Measurements from ENCODE around the gene GNPTG. TPM values are rescaled to one million over a fixed set of nuclear protein-coding genes. Genes with fewer than 3 reads are reported as not detected.

GNPTG gene
- total RNA-seq, 1 donor from 2014 or later = 30.0 TPM

DNA sequence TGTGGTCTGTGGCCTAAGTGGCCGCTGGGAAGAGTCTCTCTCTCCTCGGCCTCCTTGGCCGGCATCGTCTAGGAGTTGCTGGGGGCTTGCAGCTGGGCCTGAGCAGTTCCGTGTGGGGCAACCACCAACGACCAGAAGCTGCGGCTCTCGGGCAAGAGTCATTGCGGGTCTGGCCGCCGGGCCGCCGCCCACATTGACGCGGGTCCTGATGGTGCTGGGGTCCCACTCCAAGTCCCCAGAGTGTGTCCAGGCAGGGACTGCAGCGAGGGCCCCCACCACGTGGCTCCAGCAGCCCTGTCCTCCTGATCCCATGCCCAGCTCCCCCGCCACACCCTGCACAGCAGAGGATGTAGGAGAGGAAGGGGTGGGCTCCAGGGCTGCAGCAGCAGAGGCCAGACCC is 31.8 kb downstream of the GNPTG start:
- no peaks in the 10 kb centered on the region for H3K36me3 ChIP-seq (ENCODE audit: control insufficient read depth, insufficient read depth, low read length)
- DNase-seq (ENCODE audit: low read depth) (no peak), FAIRE-seq (no peak)
- no peak for TF ChIP-seq CTCF (IDR thresholded peaks at IDR 0.05; ENCODE audit: insufficient read depth, low read length, severe bottlenecking)
- no peaks in the 10 kb centered on the region for H3K27me3 ChIP-seq (ENCODE audit: control insufficient read depth, insufficient read depth, low read length)
- H3K4me3 ChIP-seq (ENCODE audit: low read depth, low read length) = no peak overlapping the region

DNA sequence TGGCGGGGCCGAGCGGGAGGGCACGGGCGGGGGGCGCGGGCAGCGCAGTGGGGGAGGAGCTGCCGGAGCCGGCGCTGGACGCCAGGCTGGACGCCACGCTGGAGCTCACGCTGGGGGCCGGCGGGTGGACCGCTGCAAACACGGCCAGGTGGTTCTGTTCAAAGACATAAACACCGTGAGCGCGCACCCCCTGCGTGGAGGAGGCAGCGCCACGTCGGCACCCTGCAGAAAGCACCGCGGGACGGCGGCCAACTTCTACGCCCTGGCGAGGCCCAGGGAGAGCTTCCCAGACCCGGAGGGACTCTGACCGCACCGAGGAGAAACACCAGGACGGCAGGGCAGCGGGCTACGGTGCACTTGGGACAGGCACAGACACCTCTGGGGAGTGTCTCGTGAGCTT is 33.5 kb downstream of the GNPTG start:
- Histone ChIP-seq H3K4me3 (ENCODE audit: low read depth, low read length) (no peak overlapping the region), H3K27me3 (ENCODE audit: control insufficient read depth, insufficient read depth, low read length) (no peaks in the 10 kb centered on the region), H3K36me3 (ENCODE audit: control insufficient read depth, insufficient read depth, low read length) (peaks cover 2% of the 10 kb centered on the region)
- FAIRE-seq (no peak), DNase-seq (ENCODE audit: low read depth) (no peak)
- TF ChIP-seq CTCF (IDR thresholded peaks at IDR 0.05; ENCODE audit: insufficient read depth, low read length, severe bottlenecking) = no peak

DNA sequence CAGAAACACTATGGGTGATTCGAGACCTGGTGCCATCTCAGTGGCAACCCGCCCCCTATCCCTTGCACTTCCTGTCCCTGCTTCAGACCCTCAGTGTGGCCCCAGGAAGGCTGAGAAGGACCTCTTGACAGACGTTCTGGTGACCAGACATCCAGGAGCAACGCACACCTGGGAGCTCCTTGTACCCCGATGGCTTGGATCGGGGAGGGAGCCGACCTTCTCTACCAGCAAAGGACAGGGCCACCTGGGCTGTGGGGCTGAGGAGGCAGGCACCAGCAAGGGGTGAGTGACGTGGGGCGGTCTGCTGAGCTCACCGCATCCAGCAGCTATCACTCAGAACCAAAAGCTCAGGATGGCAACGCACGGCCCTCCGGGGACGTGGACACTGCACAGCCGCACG is 35.6 kb downstream of the GNPTG start:
- Histone ChIP-seq H3K27me3 (ENCODE audit: control insufficient read depth, insufficient read depth, low read length) (no peaks in the 10 kb centered on the region), H3K4me3 (ENCODE audit: low read depth, low read length) (no peak overlapping the region), H3K36me3 (ENCODE audit: control insufficient read depth, insufficient read depth, low read length) (peaks cover 2% of the 10 kb centered on the region)
- no peak for FAIRE-seq
- no peak for TF ChIP-seq CTCF (IDR thresholded peaks at IDR 0.05; ENCODE audit: insufficient read depth, low read length, severe bottlenecking)
- no peak for DNase-seq (ENCODE audit: low read depth)

- no peak for FAIRE-seq
- Histone ChIP-seq H3K36me3 (ENCODE audit: control insufficient read depth, insufficient read depth, low read length) (peaks cover 3% of the 10 kb centered on the region), H3K4me3 (ENCODE audit: low read depth, low read length) (no peak overlapping the region), H3K27me3 (ENCODE audit: control insufficient read depth, insufficient read depth, low read length) (no peaks in the 10 kb centered on the region)
- TF ChIP-seq CTCF (IDR thresholded peaks at IDR 0.05; ENCODE audit: insufficient read depth, low read length, severe bottlenecking) = no peak
- DNase-seq (ENCODE audit: low read depth) = no peak
Observed at GRCh38 chr16:1389762-1390161, 38.0 kb downstream of the GNPTG start.

- no peak for TF ChIP-seq CTCF (IDR thresholded peaks at IDR 0.05; ENCODE audit: insufficient read depth, low read length, severe bottlenecking)
- FAIRE-seq (no peak), DNase-seq (ENCODE audit: low read depth) (no peak)
- Histone ChIP-seq H3K27me3 (ENCODE audit: control insufficient read depth, insufficient read depth, low read length) (no peaks in the 10 kb centered on the region), H3K4me3 (ENCODE audit: low read depth, low read length) (no peak overlapping the region), H3K36me3 (ENCODE audit: control insufficient read depth, insufficient read depth, low read length) (peaks cover 3% of the 10 kb centered on the region)
Observed at GRCh38 chr16:1390239-1390779, 38.6 kb downstream of the GNPTG start.

DNA sequence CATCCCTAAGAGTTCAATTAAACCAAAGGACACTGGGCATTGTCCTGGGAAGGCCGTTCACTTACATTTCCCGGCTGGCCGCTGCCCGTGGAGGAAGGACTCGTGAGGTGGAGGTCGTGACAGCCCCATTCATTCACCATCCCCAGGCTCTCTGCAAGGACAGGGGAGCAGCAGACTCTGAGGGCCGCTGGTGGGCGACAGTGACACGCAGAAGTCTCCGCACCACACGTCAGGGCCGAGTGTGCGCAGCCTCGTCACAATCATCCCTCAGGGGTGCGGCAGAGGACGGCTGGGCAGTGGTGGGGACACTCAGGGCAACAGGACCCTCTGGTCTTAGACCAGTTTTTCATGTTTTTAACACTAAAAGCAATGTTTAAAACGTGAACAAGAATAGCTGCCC is 41.1 kb downstream of the GNPTG start:
- H3K27me3 ChIP-seq (ENCODE audit: control insufficient read depth, insufficient read depth, low read length) = no peaks in the 10 kb centered on the region
- no peak for FAIRE-seq
- peaks cover 3% of the 10 kb centered on the region for H3K36me3 ChIP-seq (ENCODE audit: control insufficient read depth, insufficient read depth, low read length)
- DNase-seq (ENCODE audit: low read depth) = no peak
- TF ChIP-seq CTCF (IDR thresholded peaks at IDR 0.05; ENCODE audit: insufficient read depth, low read length, severe bottlenecking) = no peak
- no peak overlapping the region for H3K4me3 ChIP-seq (ENCODE audit: low read depth, low read length)

All from bronchial epithelial cell (primary cell).